NCI-H2227 treated with DMSO at 0.1 percent for 48 hours (cell line): ENCODE results near the gene FEV.
A peak's percentile ranks its signal among the peaks of the same experiment; 100 is the strongest.

ENCODE experiments used
- DNase-seq: peaks from one replicate; lab custom pipeline; 2025; lab: John Stamatoyannopoulos, UW

Gene FEV

GRCh38 chr2:218985021-218985324 is at the start of gene FEV:
Gene FEV (minus strand): TSS chr2:218985184. CDS start chr2:218985075, 109 bp downstream.
- no peak for DNase-seq

- DNase-seq = no peak
Measured at GRCh38 chr2:219032051-219032745, 47.2 kb upstream of the FEV start.

- no peak for DNase-seq
Measured at GRCh38 chr2:219031005-219031738, 46.2 kb upstream of the FEV start.

GRCh38 chr2:219030177-219030940 is 45.4 kb upstream of the FEV start:
- no peak for DNase-seq

GRCh38 chr2:219029829-219030165 is 44.8 kb upstream of the FEV start:
- DNase-seq = peak; percentile 77

GRCh38 chr2:219028996-219029828 is 44.2 kb upstream of the FEV start:
- DNase-seq = no peak

GRCh38 chr2:219028141-219028540 is 43.2 kb upstream of the FEV start:
- DNase-seq = no peak

- DNase-seq = no peak
Measured at GRCh38 chr2:219027511-219028055, 42.6 kb upstream of the FEV start.

- DNase-seq = no peak
Measured at GRCh38 chr2:219026946-219027345, 42.0 kb upstream of the FEV start.

- DNase-seq = no peak
Measured at GRCh38 chr2:219025637-219026585, 40.9 kb upstream of the FEV start.

GRCh38 chr2:219024059-219024458 is 39.1 kb upstream of the FEV start:
- no peak for DNase-seq

- no peak for DNase-seq
Measured at GRCh38 chr2:219023045-219023605, 38.1 kb upstream of the FEV start.

- no peak for DNase-seq
Measured at GRCh38 chr2:219022616-219023015, 37.6 kb upstream of the FEV start.

- no peak for DNase-seq
Measured at GRCh38 chr2:219022041-219022440, 37.1 kb upstream of the FEV start.

GRCh38 chr2:219021591-219021990 is 36.6 kb upstream of the FEV start:
- no peak for DNase-seq

GRCh38 chr2:219020604-219021365 is 35.8 kb upstream of the FEV start:
- DNase-seq = no peak

GRCh38 chr2:219019436-219019835 is 34.5 kb upstream of the FEV start:
- DNase-seq = no peak

- no peak for DNase-seq
Measured at GRCh38 chr2:219018726-219019125, 33.7 kb upstream of the FEV start.

- no peak for DNase-seq
Measured at GRCh38 chr2:219018286-219018685, 33.3 kb upstream of the FEV start.
